ENCODE measurements around the gene ZFAND2B. TPM values are rescaled to one million over a fixed set of nuclear protein-coding genes. Genes with fewer than 3 reads are reported as not detected.

Gene ZFAND2B
- total and polyA plus RNA-seq, 3 experiments from 2014 or later = 32.4 to 86.0 (median 36.8) TPM

GRCh38 chr2:219171231-219171651, 35.3 kb upstream of the ZFAND2B start:
- Histone ChIP-seq H3K36me3 (ENCODE audit: insufficient read depth, low read length) (peaks cover 13% of the 10 kb centered on the region), H3K27me3 (ENCODE audit: insufficient read depth, low read length, poor library complexity, severe bottlenecking) (no peaks in the 10 kb centered on the region), H3K27ac (ENCODE audit: low read depth, low read length) (no peak overlapping the region), H3K4me3 (ENCODE audit: low read length) (no peak overlapping the region), H3K4me1 (ENCODE audit: insufficient read depth, low read length) (peaks cover 21% of the 10 kb centered on the region), H3K9me3 (ENCODE audit: low read length) (no peaks in the 10 kb centered on the region)
- DNase-seq = peak in 4 of 5 donors; percentile 12 to 50 (median 42)
- Mint-ChIP-seq H3K4me3 (peak overlapping the region in 1 of 7 donors; percentile 65), H3K9me3 (no peaks in the 10 kb centered on the region), H3K27ac (peak overlapping the region in 6 of 8 donors; percentile 43 to 84 (median 72)), H3K4me1 (peaks cover 30 to 54% (median 45%) of the 10 kb centered on the region in 3 donors), H3K36me3 (peaks cover 0 to 50% (median 8%) of the 10 kb centered on the region in 3 donors), H3K27me3 (peaks cover 0 to 2% of the 10 kb centered on the region in 2 donors)
- POLR2A ChIA-PET = interaction anchor here (0.7 to 1.4 kb wide), 5 partner anchors 11 to 58 kb away, joined by 3 to 5 read pairs (median 4); partner anchors contain the start of genes ANKZF1, ATG9A, NHEJ1 and ZFAND2B
- CTCF ChIA-PET = interaction anchor here (0.8 to 8.6 kb wide), 17 partner anchors 9 to 123 kb away, joined by 3 to 110 read pairs (median 7); partner anchors contain the start of genes ABCB6, DNAJB2, GLB1L and NHEJ1

DNA sequence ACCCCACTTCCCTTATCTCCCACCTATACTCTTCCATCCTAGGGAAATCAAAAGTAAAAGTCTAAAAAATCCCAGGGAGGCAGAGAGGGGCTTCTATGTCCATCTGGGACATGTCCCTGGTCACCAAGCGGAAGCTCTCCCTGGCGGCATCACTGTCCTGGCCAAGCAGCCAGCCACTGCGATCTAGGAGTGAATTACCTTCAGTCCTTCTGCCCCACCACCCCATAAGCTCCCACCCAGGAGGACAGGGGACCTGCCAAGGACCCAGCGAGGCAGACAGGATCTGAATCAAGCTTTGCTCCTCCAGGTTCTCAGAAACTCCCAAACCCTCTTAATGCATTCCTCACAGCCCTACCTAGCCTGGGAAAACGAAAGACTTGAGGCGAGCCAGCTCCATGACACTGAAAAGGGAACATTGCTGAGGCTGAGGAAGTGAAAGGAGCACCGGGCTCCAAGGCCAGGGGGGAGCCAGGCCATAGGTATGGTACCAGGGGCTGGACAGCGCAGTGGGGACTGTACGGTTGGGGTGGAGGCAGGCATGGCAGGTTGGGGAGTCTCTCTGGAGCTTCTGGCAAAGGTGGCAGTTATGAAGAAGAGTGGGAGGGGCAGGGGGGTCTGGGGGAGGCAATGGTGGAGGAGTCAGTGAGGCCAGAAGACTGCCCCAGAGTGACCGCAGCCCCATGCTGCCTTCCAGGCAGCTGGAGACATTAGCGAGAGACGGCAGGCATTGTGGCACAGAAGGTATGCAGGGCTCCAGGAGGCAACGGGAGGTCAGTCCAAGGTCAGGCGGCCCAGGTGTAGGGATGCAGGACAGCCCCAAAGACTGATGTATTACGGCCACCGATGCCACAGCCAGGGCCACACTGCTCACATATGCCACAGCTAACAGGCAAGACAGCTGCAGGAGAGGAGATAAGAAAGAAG, 34.1 kb upstream of the ZFAND2B start:
- Histone ChIP-seq H3K36me3 (ENCODE audit: insufficient read depth, low read length) (peaks cover 13% of the 10 kb centered on the region), H3K27ac (ENCODE audit: low read depth, low read length) (no peak overlapping the region), H3K9me3 (ENCODE audit: low read length) (no peaks in the 10 kb centered on the region), H3K4me1 (ENCODE audit: insufficient read depth, low read length) (peaks cover 25% of the 10 kb centered on the region), H3K4me3 (ENCODE audit: low read length) (no peak overlapping the region), H3K27me3 (ENCODE audit: insufficient read depth, low read length, poor library complexity, severe bottlenecking) (no peaks in the 10 kb centered on the region)
- H3K36me3 Mint-ChIP-seq = peaks cover 0 to 54% (median 7%) of the 10 kb centered on the region in 3 donors
- POLR2A ChIA-PET = interaction anchor here (1.0 to 1.1 kb wide), 2 partner anchors 34 to 39 kb away, joined by 3 read pairs; no protein-coding TSS in a partner anchor
- H3K27ac Mint-ChIP-seq = peak overlapping the region in 5 of 8 donors; percentile 14 to 55 (median 29)
- no peaks in the 10 kb centered on the region for H3K9me3 Mint-ChIP-seq
- DNase-seq = no peak
- peaks cover 35 to 57% (median 50%) of the 10 kb centered on the region in 3 donors for H3K4me1 Mint-ChIP-seq
- H3K4me3 Mint-ChIP-seq = peak overlapping the region in 2 of 7 donors; percentile 23 to 37
- CTCF ChIA-PET = interaction anchor here (0.7 to 8.6 kb wide), 16 partner anchors 8 to 292 kb away, joined by 3 to 110 read pairs (median 4); partner anchors contain the start of genes DNAJB2, NHEJ1 and WNT10A
- peaks cover 0 to 2% of the 10 kb centered on the region in 2 donors for H3K27me3 Mint-ChIP-seq

DNA sequence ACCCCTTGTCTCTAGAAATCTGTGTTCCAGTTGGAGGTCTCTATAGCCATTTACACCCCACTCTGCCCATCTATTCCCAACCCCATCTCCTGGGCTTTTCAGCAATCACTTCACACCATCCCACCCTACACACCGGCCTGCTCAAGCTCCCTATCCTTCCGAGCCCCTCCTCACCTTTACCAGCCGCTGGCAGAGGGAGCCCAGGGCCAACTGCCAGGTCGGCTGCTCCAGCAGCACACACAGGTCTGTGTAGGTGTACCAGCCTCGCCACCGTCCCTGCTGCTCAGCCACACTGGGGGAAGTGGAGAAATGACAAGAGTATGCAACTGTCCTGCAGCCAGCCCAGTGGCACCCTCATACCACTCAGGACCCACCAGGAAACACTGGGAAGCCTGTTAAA, 33.4 kb upstream of the ZFAND2B start:
- Mint-ChIP-seq H3K4me1 (peaks cover 37 to 59% (median 53%) of the 10 kb centered on the region in 3 donors), H3K36me3 (peaks cover 0 to 58% (median 7%) of the 10 kb centered on the region in 3 donors), H3K27me3 (peaks cover 0 to 2% of the 10 kb centered on the region in 2 donors), H3K27ac (peak overlapping the region in 2 of 8 donors; percentile 14 to 39), H3K9me3 (no peaks in the 10 kb centered on the region), H3K4me3 (peak overlapping the region in 1 of 7 donors; percentile 30)
- CTCF ChIA-PET = interaction anchor here (0.7 to 8.6 kb wide), 9 partner anchors 14 to 121 kb away, joined by 3 to 110 read pairs (median 6); partner anchors contain the start of gene DNAJB2
- Histone ChIP-seq H3K36me3 (ENCODE audit: insufficient read depth, low read length) (peaks cover 13% of the 10 kb centered on the region), H3K4me3 (ENCODE audit: low read length) (no peak overlapping the region), H3K9me3 (ENCODE audit: low read length) (no peaks in the 10 kb centered on the region), H3K4me1 (ENCODE audit: insufficient read depth, low read length) (peaks cover 25% of the 10 kb centered on the region), H3K27ac (ENCODE audit: low read depth, low read length) (no peak overlapping the region), H3K27me3 (ENCODE audit: insufficient read depth, low read length, poor library complexity, severe bottlenecking) (no peaks in the 10 kb centered on the region)
- DNase-seq = no peak
- POLR2A ChIA-PET = interaction anchor here (1.0 kb wide), 1 partner anchor 33 kb away, joined by 3 read pairs; no protein-coding TSS in a partner anchor

DNA sequence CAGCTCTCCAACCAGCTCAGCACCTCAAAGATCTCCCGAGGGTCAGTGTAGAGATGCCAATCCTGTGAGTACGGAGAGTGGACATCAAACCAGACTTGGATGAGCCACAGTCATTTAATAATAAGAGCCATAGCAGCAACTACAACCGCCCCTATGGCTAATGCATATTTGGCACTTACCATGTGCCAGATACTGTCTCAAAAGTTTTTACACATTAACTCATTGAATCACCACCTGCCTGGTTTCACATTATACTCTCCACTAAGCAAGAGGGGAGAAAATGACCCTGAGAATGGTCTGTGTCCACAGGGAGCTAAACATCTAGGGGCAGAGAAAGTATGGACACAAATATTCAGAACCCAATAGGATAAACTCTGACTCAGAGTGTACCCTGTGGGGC, 32.4 kb upstream of the ZFAND2B start:
- Mint-ChIP-seq H3K27me3 (peaks cover 0 to 2% of the 10 kb centered on the region in 2 donors), H3K9me3 (no peaks in the 10 kb centered on the region), H3K4me1 (peaks cover 41 to 64% (median 59%) of the 10 kb centered on the region in 3 donors), H3K4me3 (peak overlapping the region; percentile 4 to 98 (median 36)), H3K36me3 (peaks cover 0 to 63% (median 7%) of the 10 kb centered on the region in 3 donors), H3K27ac (peak overlapping the region in 7 of 8 donors; percentile 20 to 100 (median 81))
- Histone ChIP-seq H3K27me3 (ENCODE audit: insufficient read depth, low read length, poor library complexity, severe bottlenecking) (no peaks in the 10 kb centered on the region), H3K4me1 (ENCODE audit: insufficient read depth, low read length) (peaks cover 31% of the 10 kb centered on the region), H3K9me3 (ENCODE audit: low read length) (no peaks in the 10 kb centered on the region), H3K36me3 (ENCODE audit: insufficient read depth, low read length) (peaks cover 13% of the 10 kb centered on the region), H3K4me3 (ENCODE audit: low read length) (no peak overlapping the region), H3K27ac (ENCODE audit: low read depth, low read length) (no peak overlapping the region)
- ChIA-PET POLR2A (interaction anchor here (4.6 kb wide), 1 partner anchor 32 kb away, joined by 88 read pairs; the partner anchor contains the start of gene ZFAND2B), CTCF (interaction anchor here (0.9 to 8.6 kb wide), 4 partner anchors 15 to 120 kb away, joined by 3 to 110 read pairs (median 38); no protein-coding TSS in a partner anchor)
- DNase-seq = no peak

DNA sequence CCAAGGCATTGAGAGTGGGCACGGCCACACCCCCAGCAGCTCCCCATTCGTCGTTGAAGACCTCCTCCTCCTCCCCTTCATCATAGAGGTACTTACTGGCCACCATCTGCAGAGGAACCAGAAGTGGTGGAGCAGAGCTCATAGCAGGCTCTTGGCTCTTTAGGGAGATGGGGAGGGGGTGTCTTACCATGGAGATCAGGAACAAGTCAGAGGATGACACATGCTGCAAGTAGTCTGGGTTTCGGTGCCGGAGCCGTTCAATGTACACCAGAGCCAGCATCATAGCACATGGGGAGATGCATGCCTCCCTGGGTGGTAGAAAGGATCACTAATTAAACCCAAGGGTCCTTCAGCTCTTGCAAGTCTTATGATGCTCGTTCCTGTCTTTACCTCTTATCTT, 31.8 kb upstream of the ZFAND2B start:
- Histone ChIP-seq H3K27ac (ENCODE audit: low read depth, low read length) (no peak overlapping the region), H3K9me3 (ENCODE audit: low read length) (no peaks in the 10 kb centered on the region), H3K4me1 (ENCODE audit: insufficient read depth, low read length) (peaks cover 37% of the 10 kb centered on the region), H3K36me3 (ENCODE audit: insufficient read depth, low read length) (peaks cover 13% of the 10 kb centered on the region), H3K27me3 (ENCODE audit: insufficient read depth, low read length, poor library complexity, severe bottlenecking) (no peaks in the 10 kb centered on the region), H3K4me3 (ENCODE audit: low read length) (no peak overlapping the region)
- H3K4me1 Mint-ChIP-seq = peaks cover 45 to 70% (median 66%) of the 10 kb centered on the region in 3 donors
- DNase-seq = no peak
- H3K4me3 Mint-ChIP-seq = peak overlapping the region; percentile 30 to 98 (median 85)
- ChIA-PET CTCF (interaction anchor here (0.8 to 8.6 kb wide), 5 partner anchors 16 to 119 kb away, joined by 3 to 110 read pairs (median 22); partner anchors contain the start of genes ABCB6 and NHEJ1), POLR2A (interaction anchor here (3.2 to 4.6 kb wide), 2 partner anchors 31 to 79 kb away, joined by 35 to 88 read pairs; partner anchors contain the start of genes TUBA4A, TUBA4B and ZFAND2B)
- no peaks in the 10 kb centered on the region for H3K9me3 Mint-ChIP-seq
- peak overlapping the region; percentile 20 to 100 (median 82) for H3K27ac Mint-ChIP-seq
- peaks cover 0 to 2% of the 10 kb centered on the region in 2 donors for H3K27me3 Mint-ChIP-seq
- H3K36me3 Mint-ChIP-seq = peaks cover 0 to 68% (median 7%) of the 10 kb centered on the region in 3 donors

DNA sequence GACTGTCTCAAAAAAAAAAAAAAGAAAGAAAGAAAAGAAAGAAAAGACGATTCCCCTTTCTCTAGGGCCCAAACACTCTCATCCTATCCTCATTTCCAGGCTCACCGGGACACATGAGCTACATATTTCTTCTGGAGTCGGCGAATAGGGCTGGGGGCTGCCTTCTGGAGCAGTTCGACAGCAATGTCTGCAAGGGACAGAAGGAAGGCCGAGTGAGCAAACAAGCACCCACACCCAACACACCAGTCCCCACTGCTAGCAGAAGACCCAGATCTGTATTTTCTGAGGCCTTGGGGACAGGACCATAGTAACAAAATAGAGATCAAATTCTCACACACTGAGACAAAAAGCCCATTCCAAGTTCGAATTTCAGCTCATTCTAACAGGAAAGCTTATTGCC, 31.1 kb upstream of the ZFAND2B start:
- Histone ChIP-seq H3K36me3 (ENCODE audit: insufficient read depth, low read length) (peaks cover 20% of the 10 kb centered on the region), H3K27ac (ENCODE audit: low read depth, low read length) (no peak overlapping the region), H3K4me3 (ENCODE audit: low read length) (peak overlapping the region; percentile 64), H3K27me3 (ENCODE audit: insufficient read depth, low read length, poor library complexity, severe bottlenecking) (no peaks in the 10 kb centered on the region), H3K9me3 (ENCODE audit: low read length) (no peaks in the 10 kb centered on the region), H3K4me1 (ENCODE audit: insufficient read depth, low read length) (peaks cover 43% of the 10 kb centered on the region)
- CTCF ChIA-PET = interaction anchor here (0.8 to 8.6 kb wide), 11 partner anchors 14 to 119 kb away, joined by 3 to 110 read pairs (median 5); partner anchors contain the start of genes ATG9A, DNAJB2, NHEJ1 and TUBA4B
- POLR2A ChIA-PET = interaction anchor here (0.9 to 4.6 kb wide), 9 partner anchors 16 to 212 kb away, joined by 3 to 88 read pairs (median 9); partner anchors contain the start of genes ANKZF1, ATG9A, DNAJB2 and DNPEP
- H3K4me1 Mint-ChIP-seq = peaks cover 49 to 77% (median 72%) of the 10 kb centered on the region in 3 donors
- H3K4me3 Mint-ChIP-seq = peak overlapping the region; percentile 85 to 98 (median 94)
- H3K36me3 Mint-ChIP-seq = peaks cover 0 to 75% (median 7%) of the 10 kb centered on the region in 3 donors
- no peak for DNase-seq
- peak overlapping the region; percentile 54 to 100 (median 92) for H3K27ac Mint-ChIP-seq
- H3K27me3 Mint-ChIP-seq = peaks cover 0 to 2% of the 10 kb centered on the region in 2 donors
- no peaks in the 10 kb centered on the region for H3K9me3 Mint-ChIP-seq

Measured in CD8-positive, alpha-beta memory T cell (primary cell).